T-helper 1 cell (primary cell): ENCODE measurements around the gene KIAA0513.

Experiments
- DNase-seq, 5 donors: peaks; one replicate each; pipeline ENCODE4 v3.0.0-alpha.2; 2012 to 2020

The KIAA0513 gene

GRCh38 chr16:85005285-85006069 is 22.1 kb upstream of the KIAA0513 start:
- no peak for DNase-seq

- DNase-seq, result no peak
These were observed 21.0 kb upstream of the KIAA0513 start for GRCh38 chr16:85006639-85007038.

GRCh38 chr16:85007496-85008214 is 19.9 kb upstream of the KIAA0513 start:
- DNase-seq, result no peak

GRCh38 chr16:85008271-85008670 is 19.3 kb upstream of the KIAA0513 start:
- no peak for DNase-seq

- no peak for DNase-seq
These were observed 17.1 kb upstream of the KIAA0513 start for GRCh38 chr16:85010446-85010930.

GRCh38 chr16:85010931-85011845 is 16.4 kb upstream of the KIAA0513 start, which contains the start of gene ZDHHC7:
Gene ZDHHC7 (minus strand): TSS chr16:85011535. CDS start chr16:84990618, 20,917 bp downstream.
- peak; percentile 67 to 87 (median 81) for DNase-seq

- no peak for DNase-seq
These were observed 15.7 kb upstream of the KIAA0513 start for GRCh38 chr16:85011846-85012284.

GRCh38 chr16:85014311-85014710 is 13.3 kb upstream of the KIAA0513 start:
- DNase-seq, result no peak

GRCh38 chr16:85015481-85016187 is 12.0 kb upstream of the KIAA0513 start:
- no peak for DNase-seq

- DNase-seq, result peak in 1 of 5 donors; percentile 35
These were observed 10.4 kb upstream of the KIAA0513 start for GRCh38 chr16:85017151-85017550.

GRCh38 chr16:85017633-85018032 is 10.0 kb upstream of the KIAA0513 start:
- DNase-seq, result no peak

GRCh38 chr16:85018529-85019236 is 8.9 kb upstream of the KIAA0513 start:
- no peak for DNase-seq

GRCh38 chr16:85019659-85020245 is 7.8 kb upstream of the KIAA0513 start:
- no peak for DNase-seq

GRCh38 chr16:85025781-85026653 is 1.6 kb upstream of the KIAA0513 start:
- no peak for DNase-seq

GRCh38 chr16:85026703-85027102 is 892 bp upstream of the KIAA0513 start:
- no peak for DNase-seq

- peak in 2 of 5 donors; percentile 20 to 22 for DNase-seq
These were observed 526 bp downstream of the KIAA0513 start for GRCh38 chr16:85027958-85028684.

GRCh38 chr16:85028685-85029407 is 1.3 kb downstream of the KIAA0513 start:
- DNase-seq, result peak; percentile 45 to 76 (median 66)

GRCh38 chr16:85029408-85029784 is 1.8 kb downstream of the KIAA0513 start:
- DNase-seq, result peak; percentile 17 to 73 (median 49)
